MM.1S (cell line): Measurements from ENCODE around the gene TXNRD1.

Experiments
- CTCF ChIP-seq: fragments of 300-600 bp; sonication (generic); IDR thresholded peaks from 2 replicates; pipeline ENCODE4 v1.5.1; 2016; ENCODE audit warnings: antibody characterized with exemption, low read length, mixed read lengths
- EZH2 ChIP-seq: fragments of 300-600 bp; sonication (generic); optimal IDR thresholded peaks from 2 replicates; pipeline ENCODE3; 2017; ENCODE audit warnings: low read depth, mild to moderate bottlenecking, antibody characterized with exemption, low read length, mixed read lengths
- EZH2phosphoT487 ChIP-seq: fragments of 300-600 bp; sonication (generic); IDR thresholded peaks from 2 replicates; pipeline ENCODE4 v1.6.1; 2018; ENCODE audit warnings: antibody characterized with exemption, low read length

- TF ChIP-seq CTCF (no peak), EZH2 (no peak), EZH2phosphoT487 (no peak)
Observed at GRCh38 chr12:104222976-104223375, 7.4 kb downstream of the TXNRD1 start.
